HG03095 (cell line): ENCODE measurements around the gene HMGXB4.
"Not testable (repeated sequence)": the region's sequence is repeated elsewhere in the genome, so short reads cannot be mapped to it uniquely, and the experiment has no call there.

ENCODE experiments used
- ATAC-seq: cut with Tn5 transposase; IDR thresholded peaks from one replicate; pipeline ENCODE4 v1.9.1; 2021; ENCODE audit warnings: moderate library complexity; ENCODE audit not compliant: unreplicated experiment

HMGXB4 gene

GRCh38 chr22:35257321-35258190 is at the start of gene HMGXB4:
HMGXB4 (plus strand) TSS chr22:35257493; CDS start chr22:35262391, 4,898 bp downstream.
- peak; percentile 81 for ATAC-seq

GRCh38 chr22:35208003-35208402 is 49.3 kb upstream of the HMGXB4 start:
- ATAC-seq: no peak

GRCh38 chr22:35209203-35209602 is 48.1 kb upstream of the HMGXB4 start:
- no peak for ATAC-seq

GRCh38 chr22:35212009-35212408 is 45.3 kb upstream of the HMGXB4 start:
- no peak for ATAC-seq

GRCh38 chr22:35212996-35213395 is 44.3 kb upstream of the HMGXB4 start:
- no peak for ATAC-seq

GRCh38 chr22:35214968-35215367 is 42.3 kb upstream of the HMGXB4 start:
- no peak for ATAC-seq

- ATAC-seq: no peak
Measured at GRCh38 chr22:35215993-35216392, 41.3 kb upstream of the HMGXB4 start.

- ATAC-seq: no peak
Measured at GRCh38 chr22:35217527-35217926, 39.8 kb upstream of the HMGXB4 start.

GRCh38 chr22:35218079-35218478 is 39.2 kb upstream of the HMGXB4 start:
- no peak for ATAC-seq

- ATAC-seq: no peak
Measured at GRCh38 chr22:35219012-35219411, 38.3 kb upstream of the HMGXB4 start.

- ATAC-seq: no peak
Measured at GRCh38 chr22:35220221-35220620, 37.1 kb upstream of the HMGXB4 start.

GRCh38 chr22:35225010-35225409 is 32.3 kb upstream of the HMGXB4 start:
- no peak for ATAC-seq

- no peak for ATAC-seq
Measured at GRCh38 chr22:35226958-35227647, 30.2 kb upstream of the HMGXB4 start.

GRCh38 chr22:35229865-35230264 is 27.4 kb upstream of the HMGXB4 start:
- ATAC-seq: no peak

- no peak for ATAC-seq
Measured at GRCh38 chr22:35230417-35230816, 26.9 kb upstream of the HMGXB4 start.

- no peak for ATAC-seq
Measured at GRCh38 chr22:35230839-35231584, 26.3 kb upstream of the HMGXB4 start.

GRCh38 chr22:35231585-35232084 is 25.7 kb upstream of the HMGXB4 start:
- no peak for ATAC-seq

- not testable (repeated sequence) for ATAC-seq
Measured at GRCh38 chr22:35238749-35239148, 18.5 kb upstream of the HMGXB4 start.

GRCh38 chr22:35244507-35244906 is 12.8 kb upstream of the HMGXB4 start:
- ATAC-seq: not testable (repeated sequence)

GRCh38 chr22:35250156-35250555 is 7.1 kb upstream of the HMGXB4 start:
- ATAC-seq: no peak

GRCh38 chr22:35253946-35254345 is 3.3 kb upstream of the HMGXB4 start:
- no peak for ATAC-seq
